Fibroblast of lung (primary cell): ENCODE measurements around the gene SEC23A. TPM values are rescaled to one million over a fixed set of nuclear protein-coding genes. Genes with fewer than 3 reads are reported as not detected.

Source experiments
- DNase-seq, 2 donors: peaks; one replicate each; pipeline versions ENCODE4 v3.0.0 to v3.0.0-alpha.2; 2010; ENCODE audit warnings: low read depth in 2 of 2
- H2AFZ ChIP-seq: 2 replicates; pipeline ENCODE4 v1.5.1; 2012; ENCODE audit warnings: low read length, control low read depth, inconsistent platforms
- H3K27ac ChIP-seq: 2 replicates; pipeline ENCODE4 v1.5.1; 2011; ENCODE audit warnings: low read length, control low read depth; ENCODE audit not compliant: insufficient read depth
- H3K27me3 ChIP-seq: 2 replicates; pipeline ENCODE4 v1.5.1; 2011; ENCODE audit warnings: mild to moderate bottlenecking, low read length; ENCODE audit not compliant: control insufficient read depth, insufficient read depth
- H3K36me3 ChIP-seq: 2 replicates; pipeline ENCODE4 v1.5.1; 2011; ENCODE audit warnings: low read length; ENCODE audit not compliant: control insufficient read depth, insufficient read depth
- H3K4me1 ChIP-seq: 2 replicates; pipeline ENCODE4 v1.5.1; 2011; ENCODE audit warnings: low read length; ENCODE audit not compliant: control insufficient read depth, insufficient read depth; ENCODE audit errors: extremely low read depth
- H3K4me2 ChIP-seq: 2 replicates; pipeline ENCODE4 v1.5.1; 2011; ENCODE audit warnings: low read length, control low read depth; ENCODE audit not compliant: insufficient read depth; ENCODE audit errors: extremely low read depth
- H3K4me3 ChIP-seq, 4 experiments: fragments of 200-600 bp in 1 of 4; sonication (generic) in 1 of 4; replicated peaks in 1 of 4; 2 replicates each; pipeline ENCODE4 v1.5.1; 2011 to 2016; ENCODE audit warnings: low read length in 4 of 4, low read depth in 3 of 4, mild to moderate bottlenecking in 3 of 4, control low read depth in 2 of 4, inconsistent platforms in 1 of 4, mixed read lengths in 1 of 4; ENCODE audit not compliant: insufficient read depth in 1 of 4; ENCODE audit errors: control extremely low read depth in 1 of 4
- H3K79me2 ChIP-seq: 2 replicates; pipeline ENCODE4 v1.5.1; 2012; ENCODE audit warnings: mild to moderate bottlenecking, low read length, inconsistent platforms; ENCODE audit not compliant: control insufficient read depth, insufficient read depth
- H3K9ac ChIP-seq: 2 replicates; pipeline ENCODE4 v1.5.1; 2011; ENCODE audit warnings: mild to moderate bottlenecking, low read length, control low read depth; ENCODE audit not compliant: insufficient read depth
- H3K9me3 ChIP-seq: 2 replicates; pipeline ENCODE4 v1.5.1; 2012; ENCODE audit warnings: low read depth, low read length; ENCODE audit not compliant: control insufficient read depth, insufficient read depth
- H4K20me1 ChIP-seq: 2 replicates; pipeline ENCODE4 v1.5.1; 2011; ENCODE audit warnings: low read length; ENCODE audit not compliant: control insufficient read depth, insufficient read depth; ENCODE audit errors: extremely low read depth
- CTCF ChIP-seq, 2 donors: IDR thresholded peaks in 1 of 2; conservative IDR thresholded peaks in 1 of 2; 1 replicate in 1 of 2; 2 replicates in 1 of 2; pipeline ENCODE4 v1.5.1; 2011 to 2012; ENCODE audit warnings: low read length in 2 of 2, control low read depth in 1 of 2, inconsistent platforms in 1 of 2, low read depth in 1 of 2, mild to moderate bottlenecking in 1 of 2
- EZH2 ChIP-seq: IDR thresholded peaks from 2 replicates; pipeline ENCODE4 v1.5.1; 2012; ENCODE audit warnings: low read length, control low read depth, mild to moderate bottlenecking; ENCODE audit errors: missing control alignments
- polyA plus RNA-seq, 2 donors: library from polyadenylated mRNA; depleted of rRNA in 1 of 2; stranded (reverse) in 1 of 2; unstranded in 1 of 2; fragments of >200 nt; gene quantifications; 2 replicates each; pipeline ENCODE4 v1.2.1, GENCODE V29; 2011 to 2012; ENCODE audit warnings: missing spikeins in 1 of 2
- total RNA-seq: library from RNA; depleted of rRNA; stranded (reverse); fragments of >200 nt; gene quantifications from 2 replicates; pipeline ENCODE4 v1.2.1, GENCODE V29; 2014

Gene SEC23A
- total and polyA plus RNA-seq, 2 donors (not counting 1 experiment from before 2014, with no cell fraction given): 271 to 287 TPM

GRCh38 chr14:39083127-39083526 lies 19.9 kb downstream of the SEC23A start:
- H3K4me2 ChIP-seq: no peak overlapping the region
- H3K4me1 ChIP-seq: no peaks in the 10 kb centered on the region
- H3K27me3 ChIP-seq: no peaks in the 10 kb centered on the region
- H4K20me1 ChIP-seq: no peaks in the 10 kb centered on the region
- no peaks in the 10 kb centered on the region for H3K79me2 ChIP-seq
- H3K27ac ChIP-seq: no peak overlapping the region
- no peak overlapping the region for H3K9ac ChIP-seq
- no peaks in the 10 kb centered on the region for H3K9me3 ChIP-seq
- peaks cover 13% of the 10 kb centered on the region for H3K36me3 ChIP-seq
- no peak for TF ChIP-seq CTCF (conservative IDR thresholded peaks at IDR 0.05 in 1 of 2, IDR thresholded peaks at IDR 0.05 in 1 of 2; ENCODE audit: low read depth in 1 of 2, low read length in 2 of 2)
- TF ChIP-seq EZH2: no peak
- DNase-seq: no peak
- H2AFZ ChIP-seq: no peak overlapping the region
- no peak overlapping the region for H3K4me3 ChIP-seq

GRCh38 chr14:39080886-39081285 lies 22.1 kb downstream of the SEC23A start:
- Histone ChIP-seq H3K4me3 (no peak overlapping the region), H3K4me1 (no peaks in the 10 kb centered on the region), H3K36me3 (peaks cover 11% of the 10 kb centered on the region), H3K9ac (no peak overlapping the region), H3K27ac (no peak overlapping the region), H3K4me2 (no peak overlapping the region), H4K20me1 (no peaks in the 10 kb centered on the region), H2AFZ (no peak overlapping the region), H3K9me3 (no peaks in the 10 kb centered on the region), H3K79me2 (no peaks in the 10 kb centered on the region), H3K27me3 (no peaks in the 10 kb centered on the region)
- no peak for TF ChIP-seq EZH2
- TF ChIP-seq CTCF (conservative IDR thresholded peaks at IDR 0.05 in 1 of 2, IDR thresholded peaks at IDR 0.05 in 1 of 2; ENCODE audit: low read depth in 1 of 2, low read length in 2 of 2): no peak
- no peak for DNase-seq

GRCh38 chr14:39071096-39071495 lies 31.9 kb downstream of the SEC23A start:
- Histone ChIP-seq H3K9ac (no peak overlapping the region), H3K4me1 (no peaks in the 10 kb centered on the region), H4K20me1 (no peaks in the 10 kb centered on the region), H3K4me2 (no peak overlapping the region), H3K27ac (no peak overlapping the region), H3K4me3 (no peak overlapping the region), H3K79me2 (no peaks in the 10 kb centered on the region), H3K9me3 (no peaks in the 10 kb centered on the region), H3K27me3 (no peaks in the 10 kb centered on the region), H3K36me3 (peaks cover 5% of the 10 kb centered on the region), H2AFZ (no peak overlapping the region)
- DNase-seq: no peak
- no peak for TF ChIP-seq EZH2
- no peak for TF ChIP-seq CTCF (conservative IDR thresholded peaks at IDR 0.05 in 1 of 2, IDR thresholded peaks at IDR 0.05 in 1 of 2; ENCODE audit: low read depth in 1 of 2, low read length in 2 of 2)
